Gastrocnemius medialis (tissue), 4 donors: ENCODE data around the gene SYNC.

Experiments
- POLR2A ChIP-seq, 2 donors: fragments of 450-650 bp; IDR thresholded peaks; one replicate each; pipeline ENCODE4 v1.6.1; 2017; ENCODE audit warnings: antibody characterized with exemption in 2 of 2, mild to moderate bottlenecking in 2 of 2, moderate library complexity in 2 of 2
- TF ChIP-seq, protein P1 (sequence below), 5 experiments: fragments of 450-650 bp in 3 of 5; fragments of 200-600 bp in 2 of 5; sonication (generic) in 2 of 5; IDR thresholded peaks in 4 of 5; conservative IDR thresholded peaks in 1 of 5; 1 replicate in 4 of 5; 2 replicates in 1 of 5; pipeline ENCODE4 v1.5.1; 2016 to 2019; ENCODE audit warnings: antibody characterized with exemption in 5 of 5, mild to moderate bottlenecking in 3 of 5, moderate library complexity in 3 of 5

DNA sequence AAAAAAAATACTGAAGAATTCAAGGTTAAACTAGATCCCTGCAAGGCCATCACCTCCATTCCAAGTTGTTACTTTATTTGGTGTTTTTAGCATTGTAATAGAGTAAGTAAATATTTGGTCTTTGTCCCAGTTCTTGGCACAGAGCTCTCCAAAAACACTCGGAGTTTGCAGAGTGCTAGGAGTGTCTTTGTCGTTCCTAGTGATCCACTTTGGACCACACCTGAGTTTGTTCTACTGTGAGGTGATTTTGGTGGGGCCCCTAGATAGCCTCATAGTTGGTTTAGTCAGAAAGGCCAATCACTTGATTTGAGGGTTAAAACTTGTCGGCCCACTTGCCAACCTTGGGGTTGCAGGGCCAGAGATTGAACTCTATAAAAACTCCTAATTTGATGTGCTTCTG is 25.6 kb downstream of the SYNC start:
- TF ChIP-seq, protein P1, sequence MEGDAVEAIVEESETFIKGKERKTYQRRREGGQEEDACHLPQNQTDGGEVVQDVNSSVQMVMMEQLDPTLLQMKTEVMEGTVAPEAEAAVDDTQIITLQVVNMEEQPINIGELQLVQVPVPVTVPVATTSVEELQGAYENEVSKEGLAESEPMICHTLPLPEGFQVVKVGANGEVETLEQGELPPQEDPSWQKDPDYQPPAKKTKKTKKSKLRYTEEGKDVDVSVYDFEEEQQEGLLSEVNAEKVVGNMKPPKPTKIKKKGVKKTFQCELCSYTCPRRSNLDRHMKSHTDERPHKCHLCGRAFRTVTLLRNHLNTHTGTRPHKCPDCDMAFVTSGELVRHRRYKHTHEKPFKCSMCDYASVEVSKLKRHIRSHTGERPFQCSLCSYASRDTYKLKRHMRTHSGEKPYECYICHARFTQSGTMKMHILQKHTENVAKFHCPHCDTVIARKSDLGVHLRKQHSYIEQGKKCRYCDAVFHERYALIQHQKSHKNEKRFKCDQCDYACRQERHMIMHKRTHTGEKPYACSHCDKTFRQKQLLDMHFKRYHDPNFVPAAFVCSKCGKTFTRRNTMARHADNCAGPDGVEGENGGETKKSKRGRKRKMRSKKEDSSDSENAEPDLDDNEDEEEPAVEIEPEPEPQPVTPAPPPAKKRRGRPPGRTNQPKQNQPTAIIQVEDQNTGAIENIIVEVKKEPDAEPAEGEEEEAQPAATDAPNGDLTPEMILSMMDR (IDR thresholded peaks at IDR 0.05 in 4 of 5, conservative IDR thresholded peaks at IDR 0.05 in 1 of 5): no peak
- no peak for TF ChIP-seq POLR2A (IDR thresholded peaks at IDR 0.05)
